Panc1 (cell line): Measurements from ENCODE around the gene C5AR2. TPM values are rescaled to one million over a fixed set of nuclear protein-coding genes. Genes with fewer than 3 reads are reported as not detected.

Experiments used
- ATAC-seq: fragments of 200-7000 bp; cut with Tn5 transposase; 2 replicates; pipeline ENCODE4 v1.9.1; 2020; ENCODE audit warnings: mild to moderate bottlenecking, moderate library complexity
- BruUV-seq: library from RNA; stranded (reverse); fragments of 400-500 nt; replicated peaks from 2 replicates; lab custom pipeline; 2021; lab: Mats Ljungman, UMichigan
- CTCF ChIA-PET: fragments of 300-600 bp; sonication (Branson Sonifier 250); formaldehyde crosslinking; loops from one replicate; lab custom pipeline; 2022; ENCODE audit warnings: antibody characterized with exemption; lab: Charles Lee
- POLR2A ChIA-PET: fragments of 300-600 bp; sonication (Branson Sonifier 250); formaldehyde crosslinking; loops from one replicate; lab custom pipeline; 2022; ENCODE audit warnings: antibody characterized with exemption; lab: Charles Lee
- DNase-seq: peaks from one replicate; pipeline ENCODE4 v3.0.0-alpha.2; 2010; ENCODE audit warnings: low read depth, low spot score
- H3K27ac ChIP-seq: 2 replicates; pipeline ENCODE4 v1.5.1; 2011; ENCODE audit warnings: mild to moderate bottlenecking, low read length, inconsistent platforms
- H3K27me3 ChIP-seq: fragments of 200-500 bp; sonication (Bioruptor generic); 2 replicates; pipeline ENCODE4 v1.6.0; 2014; ENCODE audit warnings: low read length, inconsistent platforms; ENCODE audit not compliant: control insufficient read depth, insufficient read depth
- H3K36me3 ChIP-seq: fragments of 200-500 bp; sonication (Bioruptor generic); 2 replicates; pipeline ENCODE4 v1.5.1; 2014; ENCODE audit warnings: inconsistent platforms, mild to moderate bottlenecking, low read length, moderate library complexity; ENCODE audit not compliant: control insufficient read depth, insufficient read depth
- H3K4me1 ChIP-seq: 2 replicates; pipeline ENCODE4 v1.5.1; 2011; ENCODE audit warnings: inconsistent platforms, mild to moderate bottlenecking, low read length, moderate library complexity; ENCODE audit not compliant: control insufficient read depth, insufficient read depth
- H3K4me3 ChIP-seq, 2 experiments: 2 replicates each; pipeline ENCODE4 v1.5.1; 2011 to 2012; ENCODE audit warnings: low read depth in 2 of 2, low read length in 2 of 2, mild to moderate bottlenecking in 2 of 2, inconsistent platforms in 1 of 2, moderate library complexity in 1 of 2
- H3K9me3 ChIP-seq: fragments of 200-500 bp; sonication (Bioruptor generic); 2 replicates; pipeline ENCODE4 v1.5.1; 2014; ENCODE audit warnings: low read depth, mild to moderate bottlenecking, inconsistent platforms, low read length, moderate library complexity; ENCODE audit not compliant: control insufficient read depth, insufficient read depth
- CTCF ChIP-seq: fragments of 450-650 bp; IDR thresholded peaks from 2 replicates; pipeline ENCODE4 v1.5.1; 2017; ENCODE audit warnings: mild to moderate bottlenecking
- POLR2AphosphoS5 ChIP-seq: IDR thresholded peaks from 2 replicates; pipeline ENCODE4 v1.6.1; 2012; ENCODE audit warnings: mild to moderate bottlenecking, low read depth, low read length, moderate library complexity
- REST ChIP-seq, 2 experiments: IDR thresholded peaks; 2 replicates each; pipeline ENCODE4 v1.6.1; 2011 to 2012; ENCODE audit warnings: low read depth in 2 of 2, control low read depth in 1 of 2, low read length in 1 of 2, mild to moderate bottlenecking in 1 of 2, moderate library complexity in 1 of 2; ENCODE audit not compliant: insufficient read depth in 1 of 2
- SIN3A ChIP-seq: IDR thresholded peaks from 2 replicates; pipeline ENCODE4 v1.6.1; 2012; ENCODE audit warnings: low read depth, mild to moderate bottlenecking, low read length, moderate library complexity, borderline replicate concordance; ENCODE audit not compliant: insufficient read depth
- TCF7L2 ChIP-seq: IDR thresholded peaks from 2 replicates; pipeline ENCODE4 v1.6.1; 2011; ENCODE audit warnings: mild to moderate bottlenecking, low read depth, low read length, inconsistent platforms
- in situ Hi-C: cut with HindIII; loops from 2 replicates; pipeline ENCODE4 v1.10.0; 2016; ENCODE audit warnings: low sequenced_read_pairs, low pct_unique_long_range_greater_than_20kb
- intact Hi-C: fragments of 100-400 bp; cut with micrococcal nuclease; formaldehyde crosslinking; loops from one replicate; pipeline ENCODE4 v1.10.0; 2022; ENCODE audit not compliant: unreplicated experiment
- total RNA-seq: library from RNA; stranded (reverse); gene quantifications from one replicate; pipeline ENCODE4 v1.2.1, GENCODE V29; 2021; ENCODE audit not compliant: unreplicated experiment

The C5AR2 gene
- total RNA-seq, 1 experiment from 2014 or later, result 0.03 TPM

- Histone ChIP-seq H3K27me3 (no peaks in the 10 kb centered on the region), H3K36me3 (no peaks in the 10 kb centered on the region), H3K4me3 (no peak overlapping the region), H3K4me1 (no peaks in the 10 kb centered on the region), H3K9me3 (no peaks in the 10 kb centered on the region), H3K27ac (no peak overlapping the region)
- CTCF ChIA-PET, result no interaction called here
- intact Hi-C loops, result no loop called here
- ATAC-seq (no peak), DNase-seq (no peak)
- BruUV-seq, result no TSS peak
- POLR2A ChIA-PET, result no interaction called here
- in situ Hi-C loops, result no loop called here
- TF ChIP-seq POLR2AphosphoS5 (no peak), CTCF (no peak), TCF7L2 (no peak), REST (IDR thresholded peaks at IDR 0.05; ENCODE audit: insufficient read depth in 1 of 2, low read depth in 2 of 2, low read length in 1 of 2) (no peak), SIN3A (no peak)
Measured at GRCh38 chr19:47323409-47323808, 8.6 kb upstream of the C5AR2 start.

- DNase-seq (no peak), ATAC-seq (no peak)
- intact Hi-C loops (no loop called here), in situ Hi-C loops (no loop called here)
- CTCF ChIA-PET, result no interaction called here
- Histone ChIP-seq H3K4me3 (no peak overlapping the region), H3K27me3 (no peaks in the 10 kb centered on the region), H3K9me3 (no peaks in the 10 kb centered on the region), H3K4me1 (no peaks in the 10 kb centered on the region), H3K36me3 (no peaks in the 10 kb centered on the region), H3K27ac (no peak overlapping the region)
- no TSS peak for BruUV-seq
- POLR2A ChIA-PET, result no interaction called here
- TF ChIP-seq CTCF (no peak), REST (IDR thresholded peaks at IDR 0.05; ENCODE audit: insufficient read depth in 1 of 2, low read depth in 2 of 2, low read length in 1 of 2) (no peak), TCF7L2 (no peak), POLR2AphosphoS5 (no peak), SIN3A (no peak)
Measured at GRCh38 chr19:47323872-47324271, 8.1 kb upstream of the C5AR2 start.
